ENCODE results near the gene TMX2.

- TF ChIP-seq CTCF (conservative IDR thresholded peaks at IDR 0.05) (no peak), EZH2 (IDR thresholded peaks at IDR 0.05; ENCODE audit: low read depth) (no peak)
Measured at GRCh38 chr11:57713835-57714234, 1.4 kb downstream of the TMX2 start.

Data from PC-9 (cell line).